Mesenchymal stem cell (in vitro differentiated cells and primary cell): ENCODE measurements around the gene ALDH1A3.
A peak's percentile ranks its signal among the peaks of the same experiment; 100 is the strongest.

Experiments used
- DNase-seq: peaks from one replicate; pipeline ENCODE4 v3.0.0-alpha.2; 2013
- H2AFZ ChIP-seq: one replicate; pipeline ENCODE4 v1.6.1; 2013; ENCODE audit warnings: low read depth, mild to moderate bottlenecking, control low read depth, inconsistent platforms, low read length, moderate library complexity
- H2AK5ac ChIP-seq: 2 replicates; pipeline ENCODE4 v1.6.1; 2013; ENCODE audit warnings: low read length, moderate library complexity, mild to moderate bottlenecking, inconsistent platforms; ENCODE audit not compliant: severe bottlenecking
- H2BK120ac ChIP-seq: one replicate; pipeline ENCODE4 v1.6.1; 2013; ENCODE audit warnings: low read depth, mild to moderate bottlenecking, inconsistent platforms, low read length, moderate library complexity
- H2BK12ac ChIP-seq, 2 experiments: one replicate each; pipeline ENCODE4 v1.6.1; 2013; ENCODE audit warnings: inconsistent platforms in 2 of 2, low read length in 2 of 2, mild to moderate bottlenecking in 2 of 2, moderate library complexity in 2 of 2, control low read depth in 1 of 2
- H2BK15ac ChIP-seq: one replicate; pipeline ENCODE4 v1.6.1; 2013; ENCODE audit warnings: mild to moderate bottlenecking, low read depth, inconsistent platforms; ENCODE audit not compliant: poor library complexity, severe bottlenecking
- H2BK5ac ChIP-seq: 2 replicates; pipeline ENCODE4 v1.6.1; 2013; ENCODE audit warnings: low read depth, mild to moderate bottlenecking, low read length, control low read depth, inconsistent platforms; ENCODE audit not compliant: poor library complexity, severe bottlenecking
- H3K14ac ChIP-seq, 2 experiments: one replicate each; pipeline ENCODE4 v1.6.1; 2013; ENCODE audit warnings: inconsistent platforms in 2 of 2, low read length in 2 of 2, control low read depth in 1 of 2, mild to moderate bottlenecking in 1 of 2, moderate library complexity in 1 of 2
- H3K18ac ChIP-seq, 2 experiments: one replicate each; pipeline ENCODE4 v1.6.1; 2013; ENCODE audit warnings: inconsistent platforms in 2 of 2, low read length in 2 of 2, control low read depth in 1 of 2, low read depth in 1 of 2, mild to moderate bottlenecking in 1 of 2
- H3K23ac ChIP-seq, 2 experiments: one replicate each; pipeline ENCODE4 v1.6.1; 2013; ENCODE audit warnings: inconsistent platforms in 2 of 2, low read length in 2 of 2, mild to moderate bottlenecking in 2 of 2, moderate library complexity in 2 of 2, control low read depth in 1 of 2
- H3K27ac ChIP-seq: 2 replicates; pipeline ENCODE4 v1.5.1; 2013; ENCODE audit warnings: mild to moderate bottlenecking, moderate library complexity, low read length, control low read depth, inconsistent platforms; ENCODE audit not compliant: poor library complexity, severe bottlenecking
- H3K27me3 ChIP-seq, 2 experiments: 2 replicates each; pipeline versions ENCODE4 v1.6.1 to v1.7.0; 2013; ENCODE audit warnings: low read length in 2 of 2, mild to moderate bottlenecking in 2 of 2, moderate library complexity in 2 of 2, control low read depth in 1 of 2, inconsistent platforms in 1 of 2; ENCODE audit not compliant: control insufficient read depth in 1 of 2, insufficient read depth in 1 of 2
- H3K36me3 ChIP-seq, 2 experiments: 2 replicates each; pipeline versions ENCODE4 v1.6.1 to v1.7.0; 2013; ENCODE audit warnings: low read length in 2 of 2, control low read depth in 1 of 2, inconsistent platforms in 1 of 2, low read depth in 1 of 2, mild to moderate bottlenecking in 1 of 2; ENCODE audit not compliant: insufficient read depth in 2 of 2, control insufficient read depth in 1 of 2
- H3K4ac ChIP-seq, 2 experiments: one replicate each; pipeline ENCODE4 v1.6.1; 2013; ENCODE audit warnings: inconsistent platforms in 2 of 2, low read length in 2 of 2, mild to moderate bottlenecking in 2 of 2, moderate library complexity in 2 of 2, control low read depth in 1 of 2, low read depth in 1 of 2
- H3K4me1 ChIP-seq: 2 replicates; pipeline ENCODE4 v1.6.1; 2013; ENCODE audit warnings: low read depth, low read length, control low read depth; ENCODE audit not compliant: control insufficient read depth, insufficient read depth
- H3K4me2 ChIP-seq: 2 replicates; pipeline ENCODE4 v1.6.1; 2013; ENCODE audit warnings: low read length, mild to moderate bottlenecking, inconsistent platforms; ENCODE audit not compliant: poor library complexity, severe bottlenecking
- H3K4me3 ChIP-seq, 2 experiments: 2 replicates each; pipeline versions ENCODE4 v1.5.1 to v1.7.0; 2013; ENCODE audit warnings: low read length in 2 of 2, mild to moderate bottlenecking in 2 of 2, control low read depth in 1 of 2, low read depth in 1 of 2; ENCODE audit not compliant: insufficient read depth in 1 of 2
- H3K79me1 ChIP-seq: replicated peaks from 2 replicates; pipeline ENCODE4 v1.6.1; 2013; ENCODE audit warnings: mild to moderate bottlenecking, control low read depth, low read length, inconsistent platforms; ENCODE audit not compliant: poor library complexity, severe bottlenecking
- H3K9ac ChIP-seq: 2 replicates; pipeline ENCODE4 v1.7.0; 2013; ENCODE audit warnings: mild to moderate bottlenecking, low read length, moderate library complexity
- H3K9me3 ChIP-seq: 2 replicates; pipeline ENCODE4 v1.7.0; 2013; ENCODE audit warnings: mild to moderate bottlenecking, low read length; ENCODE audit not compliant: control insufficient read depth
- H4K8ac ChIP-seq: one replicate; pipeline ENCODE4 v1.6.1; 2013; ENCODE audit warnings: inconsistent platforms, mild to moderate bottlenecking, low read length, moderate library complexity
- H4K91ac ChIP-seq: one replicate; pipeline ENCODE4 v1.6.1; 2013; ENCODE audit warnings: mild to moderate bottlenecking, low read length, inconsistent platforms
- WGBS: methylation state at CpG from one replicate; pipeline ENCODE4 v1.1.7; 2013; ENCODE audit warnings: mixed read lengths; 5-methylcytosine and 5-hydroxymethylcytosine counted together

ALDH1A3 gene

DNA sequence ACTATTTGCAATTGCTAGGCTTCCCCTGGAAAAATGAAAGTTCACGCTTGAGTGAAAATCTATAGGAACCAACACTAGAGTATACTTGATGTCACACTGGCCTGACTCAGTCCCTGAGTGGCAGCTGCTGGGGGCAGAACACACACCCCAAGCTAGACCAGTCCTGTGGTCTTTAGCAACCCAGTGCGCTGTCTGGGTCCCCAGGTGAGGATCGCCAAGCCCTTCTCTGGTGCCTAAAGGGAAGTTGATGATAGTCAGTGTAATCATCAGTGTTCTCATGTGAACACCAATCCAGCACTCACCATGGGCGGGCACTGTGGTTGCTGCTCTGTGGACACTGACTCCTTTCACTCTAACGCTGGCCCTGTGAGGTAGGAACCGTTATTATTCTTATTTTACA is 11.2 kb downstream of the ALDH1A3 start:
- no peak overlapping the region for H2BK5ac ChIP-seq
- H4K8ac ChIP-seq, result no peak overlapping the region
- no peak overlapping the region for H2BK12ac ChIP-seq
- H3K4me3 ChIP-seq, result no peak overlapping the region
- H3K14ac ChIP-seq, result no peak overlapping the region
- H4K91ac ChIP-seq, result no peak overlapping the region
- H3K4ac ChIP-seq, result no peak overlapping the region
- H2BK15ac ChIP-seq, result no peak overlapping the region
- no peak overlapping the region for H3K27ac ChIP-seq
- no peak for DNase-seq
- WGBS, result 98% methylated on average over 6 of the region's 6 CpGs
- H3K9me3 ChIP-seq, result no peaks in the 10 kb centered on the region
- H3K79me1 ChIP-seq, result no peaks in the 10 kb centered on the region
- peaks cover 0 to 17% of the 10 kb centered on the region in 2 experiments for H3K27me3 ChIP-seq
- H2BK120ac ChIP-seq, result no peak overlapping the region
- no peak overlapping the region for H3K4me2 ChIP-seq
- H3K23ac ChIP-seq, result no peak overlapping the region
- H2AK5ac ChIP-seq, result no peak overlapping the region
- H3K4me1 ChIP-seq, result peaks cover 8% of the 10 kb centered on the region
- H3K36me3 ChIP-seq, result peaks cover 0 to 55% of the 10 kb centered on the region in 2 experiments
- H3K9ac ChIP-seq, result no peak overlapping the region
- no peak overlapping the region for H3K18ac ChIP-seq
- H2AFZ ChIP-seq, result no peak overlapping the region

DNA sequence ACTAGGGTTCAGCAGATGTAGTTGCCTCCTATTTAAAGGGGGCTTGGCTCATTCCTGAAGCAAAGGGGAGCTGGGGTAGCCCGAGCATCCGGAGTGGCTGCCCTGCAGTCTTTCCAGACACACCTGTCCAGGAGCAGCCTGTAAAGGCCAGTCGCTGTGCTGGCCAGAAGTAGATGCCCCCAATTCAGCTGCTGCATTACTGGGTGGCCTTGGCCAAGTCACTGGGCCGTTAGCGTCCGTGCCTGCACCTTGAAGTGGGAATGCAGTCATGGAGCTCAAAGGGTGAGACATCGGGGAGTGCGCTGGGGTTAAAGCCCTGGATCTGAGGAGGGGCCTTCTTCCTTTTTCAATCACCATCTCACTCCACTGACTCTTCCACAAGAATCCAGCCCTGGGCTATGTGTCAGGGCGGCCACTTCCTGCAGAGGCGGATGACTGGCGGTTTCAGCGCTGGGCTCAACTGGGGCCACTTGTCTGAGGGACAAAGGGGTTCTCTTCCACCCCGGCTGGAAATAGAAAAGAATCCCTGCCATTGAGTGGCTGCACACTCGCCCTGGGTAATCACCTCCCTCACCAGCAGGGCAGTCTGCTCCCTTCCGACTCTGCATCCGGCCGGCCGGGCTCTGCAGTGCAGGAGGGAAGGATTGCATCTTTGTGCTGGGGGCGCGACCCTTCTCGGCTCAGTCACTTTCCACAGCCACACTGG is 11.8 kb downstream of the ALDH1A3 start:
- Histone ChIP-seq H3K14ac (no peak overlapping the region), H2BK5ac (no peak overlapping the region), H2AFZ (no peak overlapping the region), H2BK15ac (no peak overlapping the region), H3K18ac (no peak overlapping the region), H3K4me2 (no peak overlapping the region), H3K4ac (no peak overlapping the region), H2BK12ac (no peak overlapping the region), H3K9ac (no peak overlapping the region), H3K27ac (no peak overlapping the region), H3K79me1 (no peaks in the 10 kb centered on the region), H3K27me3 (peaks cover 0 to 11% of the 10 kb centered on the region in 2 experiments), H3K9me3 (no peaks in the 10 kb centered on the region), H4K8ac (no peak overlapping the region), H2AK5ac (no peak overlapping the region), H3K4me3 (no peak overlapping the region), H3K23ac (no peak overlapping the region), H3K4me1 (peaks cover 8% of the 10 kb centered on the region), H2BK120ac (no peak overlapping the region), H4K91ac (no peak overlapping the region), H3K36me3 (peaks cover 0 to 57% of the 10 kb centered on the region in 2 experiments)
- peak; percentile 14 for DNase-seq
- 78% methylated on average over 21 of the region's 21 CpGs for WGBS

DNA sequence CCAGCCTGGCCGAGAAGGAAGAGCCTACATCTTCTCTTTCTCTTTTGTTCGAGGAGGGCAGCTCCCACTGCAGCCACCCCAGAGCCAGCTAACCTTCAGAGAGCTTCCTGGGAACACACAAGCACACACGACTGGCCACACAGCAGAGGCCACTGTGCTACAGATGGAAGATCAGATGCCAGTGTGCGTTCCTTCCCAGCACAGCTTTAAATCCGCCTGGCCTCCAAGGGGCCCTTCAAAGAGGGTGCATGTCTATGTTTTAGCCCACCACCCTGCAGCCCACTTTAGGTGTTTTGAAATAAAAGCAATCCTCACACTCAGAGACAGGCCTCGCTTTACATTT is 12.4 kb downstream of the ALDH1A3 start:
- H3K4me2 ChIP-seq, result no peak overlapping the region
- no peak overlapping the region for H4K91ac ChIP-seq
- no peak overlapping the region for H2BK5ac ChIP-seq
- H3K23ac ChIP-seq, result no peak overlapping the region
- H3K4me3 ChIP-seq, result no peak overlapping the region
- H2AFZ ChIP-seq, result no peak overlapping the region
- H2BK12ac ChIP-seq, result no peak overlapping the region
- no peak overlapping the region for H3K18ac ChIP-seq
- peaks cover 8% of the 10 kb centered on the region for H3K4me1 ChIP-seq
- no peak for DNase-seq
- no peaks in the 10 kb centered on the region for H3K9me3 ChIP-seq
- no peak overlapping the region for H2BK15ac ChIP-seq
- H2AK5ac ChIP-seq, result no peak overlapping the region
- WGBS, result 70% methylated on average over 6 of the region's 6 CpGs
- H2BK120ac ChIP-seq, result no peak overlapping the region
- no peak overlapping the region for H4K8ac ChIP-seq
- H3K14ac ChIP-seq, result no peak overlapping the region
- peaks cover 0 to 8% of the 10 kb centered on the region in 2 experiments for H3K27me3 ChIP-seq
- no peak overlapping the region for H3K27ac ChIP-seq
- no peak overlapping the region for H3K4ac ChIP-seq
- H3K9ac ChIP-seq, result no peak overlapping the region
- peaks cover 0 to 62% of the 10 kb centered on the region in 2 experiments for H3K36me3 ChIP-seq
- no peaks in the 10 kb centered on the region for H3K79me1 ChIP-seq

DNA sequence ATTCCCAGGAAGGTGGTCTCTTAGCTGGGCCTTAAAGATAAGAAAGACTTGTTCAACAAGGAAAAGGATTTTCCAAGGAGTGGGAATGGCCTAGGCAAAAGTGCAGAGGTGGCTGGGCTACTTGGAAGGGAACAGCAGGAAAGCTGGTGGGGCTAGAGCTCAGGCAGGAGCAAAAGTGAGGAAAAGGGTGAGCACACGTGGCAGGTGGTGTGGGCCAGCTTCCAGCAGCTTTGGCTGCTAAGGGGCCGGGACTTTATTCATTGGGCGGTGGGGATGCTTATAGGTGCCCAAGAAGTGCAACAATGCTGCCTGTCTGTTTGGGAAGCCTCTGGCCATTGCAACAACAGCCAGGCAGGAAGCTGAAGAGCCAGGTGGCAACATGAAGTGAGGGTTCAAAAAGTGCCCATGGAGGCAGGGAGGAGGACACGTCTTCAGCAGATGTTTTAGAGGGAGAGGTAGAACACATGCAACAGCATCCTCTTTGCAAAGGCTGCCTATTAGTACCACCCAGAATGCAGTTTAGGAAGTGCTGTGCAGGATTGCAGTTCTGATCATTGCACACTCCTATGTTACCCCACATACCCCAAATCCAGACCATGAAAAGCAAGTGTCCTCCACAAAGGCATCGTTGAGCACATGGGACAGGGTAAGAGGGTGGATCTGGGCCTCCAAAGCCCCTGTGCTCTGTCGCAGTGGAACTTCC is 13.8 kb downstream of the ALDH1A3 start:
- no peak overlapping the region for H3K4ac ChIP-seq
- no peak for DNase-seq
- no peak overlapping the region for H2BK15ac ChIP-seq
- H3K18ac ChIP-seq, result no peak overlapping the region
- H3K27ac ChIP-seq, result no peak overlapping the region
- no peak overlapping the region for H4K8ac ChIP-seq
- peaks cover 0 to 13% of the 10 kb centered on the region in 2 experiments for H3K27me3 ChIP-seq
- WGBS, result 88% methylated on average over 6 of the region's 6 CpGs
- H3K4me2 ChIP-seq, result no peak overlapping the region
- H3K9me3 ChIP-seq, result no peaks in the 10 kb centered on the region
- no peak overlapping the region for H2AK5ac ChIP-seq
- no peak overlapping the region for H2BK120ac ChIP-seq
- no peak overlapping the region for H3K4me3 ChIP-seq
- no peak overlapping the region for H3K14ac ChIP-seq
- no peaks in the 10 kb centered on the region for H3K79me1 ChIP-seq
- H3K36me3 ChIP-seq, result peaks cover 0 to 69% of the 10 kb centered on the region in 2 experiments
- H3K23ac ChIP-seq, result no peak overlapping the region
- H3K9ac ChIP-seq, result no peak overlapping the region
- H2BK5ac ChIP-seq, result no peak overlapping the region
- no peak overlapping the region for H2AFZ ChIP-seq
- H3K4me1 ChIP-seq, result peaks cover 8% of the 10 kb centered on the region
- H4K91ac ChIP-seq, result no peak overlapping the region
- no peak overlapping the region for H2BK12ac ChIP-seq
